HG03460 (cell line): Measurements from ENCODE around the gene ERBIN.
A peak's percentile ranks its signal among the peaks of the same experiment; 100 is the strongest.
"Not testable (repeated sequence)": the region's sequence is repeated elsewhere in the genome, so short reads cannot be mapped to it uniquely, and the experiment has no call there.

Experiments
- ATAC-seq: cut with Tn5 transposase; IDR thresholded peaks from one replicate; pipeline ENCODE4 v1.9.1; 2021; ENCODE audit not compliant: unreplicated experiment

ERBIN gene

GRCh38 chr5:65916636-65917035 is 9.7 kb upstream of the ERBIN start:
- no peak for ATAC-seq

- no peak for ATAC-seq
Measured at GRCh38 chr5:65919773-65920172, 6.6 kb upstream of the ERBIN start.

GRCh38 chr5:65923339-65923738 is 3.0 kb upstream of the ERBIN start:
- no peak for ATAC-seq

GRCh38 chr5:65924366-65925043 is 1.9 kb upstream of the ERBIN start:
- ATAC-seq: no peak

- peak; percentile 64 for ATAC-seq
Measured at GRCh38 chr5:65925044-65925600, 1.3 kb upstream of the ERBIN start.

GRCh38 chr5:65925601-65926275 is 637 bp upstream of the ERBIN start:
- ATAC-seq: peak; percentile 63

GRCh38 chr5:65926893-65927292 is 518 bp downstream of the ERBIN start:
- ATAC-seq: no peak

GRCh38 chr5:65927503-65928321 is 1.3 kb downstream of the ERBIN start:
- ATAC-seq: no peak

GRCh38 chr5:65928322-65928752 is 2.0 kb downstream of the ERBIN start:
- no peak for ATAC-seq

- ATAC-seq: no peak
Measured at GRCh38 chr5:65928860-65929259, 2.5 kb downstream of the ERBIN start.

- ATAC-seq: no peak
Measured at GRCh38 chr5:65932676-65933075, 6.3 kb downstream of the ERBIN start.

- ATAC-seq: no peak
Measured at GRCh38 chr5:65933295-65933694, 6.9 kb downstream of the ERBIN start.

- ATAC-seq: peak; percentile 90
Measured at GRCh38 chr5:65938256-65938655, 11.9 kb downstream of the ERBIN start.

GRCh38 chr5:65943771-65944170 is 17.4 kb downstream of the ERBIN start:
- ATAC-seq: no peak

GRCh38 chr5:65946198-65946745 is 19.9 kb downstream of the ERBIN start:
- ATAC-seq: no peak

GRCh38 chr5:65948115-65948747 is 21.9 kb downstream of the ERBIN start:
- no peak for ATAC-seq

- ATAC-seq: no peak
Measured at GRCh38 chr5:65951330-65951729, 25.0 kb downstream of the ERBIN start.

GRCh38 chr5:65952259-65952658 is 25.9 kb downstream of the ERBIN start:
- no peak for ATAC-seq

- ATAC-seq: no peak
Measured at GRCh38 chr5:65954200-65954599, 27.8 kb downstream of the ERBIN start.

- no peak for ATAC-seq
Measured at GRCh38 chr5:65955746-65956145, 29.4 kb downstream of the ERBIN start.

GRCh38 chr5:65957703-65958102 is 31.3 kb downstream of the ERBIN start:
- ATAC-seq: not testable (repeated sequence)
